Cardiac septum (tissue), 1 donor: ENCODE results near the gene SMG6. TPM values are rescaled to one million over a fixed set of nuclear protein-coding genes. Genes with fewer than 3 reads are reported as not detected.
"Not testable (repeated sequence)": the region's sequence is repeated elsewhere in the genome, so short reads cannot be mapped to it uniquely, and the experiment has no call there.

Experiments
- DNase-seq: peaks from one replicate; pipeline ENCODE4 v3.0.0-alpha.2; 2020; ENCODE audit warnings: low spot score
- intact Hi-C: fragments of 100-400 bp; cut with DNase I; formaldehyde crosslinking; loops from one replicate; pipeline ENCODE4 v1.14.0; 2022
- microRNA-seq: library from miRNA; unstranded; fragments of <30 nt; microRNA quantifications from one replicate; pipeline ENCODE4 v1.2.0, GENCODE V29; 2020
- total RNA-seq: library from RNA; stranded (reverse); fragmentation: NEBNext Ultra II Directional; extraction: Animal tissue kit (Norgen Biotek cat#: 25700); gene quantifications from one replicate; pipeline ENCODE4 v1.2.1, GENCODE V29; 2021
- donor health status: DM: no; HTN: no; CAD: no.

Gene SMG6
- total RNA-seq, 1 donor from 2014 or later: 19.7 TPM

DNA sequence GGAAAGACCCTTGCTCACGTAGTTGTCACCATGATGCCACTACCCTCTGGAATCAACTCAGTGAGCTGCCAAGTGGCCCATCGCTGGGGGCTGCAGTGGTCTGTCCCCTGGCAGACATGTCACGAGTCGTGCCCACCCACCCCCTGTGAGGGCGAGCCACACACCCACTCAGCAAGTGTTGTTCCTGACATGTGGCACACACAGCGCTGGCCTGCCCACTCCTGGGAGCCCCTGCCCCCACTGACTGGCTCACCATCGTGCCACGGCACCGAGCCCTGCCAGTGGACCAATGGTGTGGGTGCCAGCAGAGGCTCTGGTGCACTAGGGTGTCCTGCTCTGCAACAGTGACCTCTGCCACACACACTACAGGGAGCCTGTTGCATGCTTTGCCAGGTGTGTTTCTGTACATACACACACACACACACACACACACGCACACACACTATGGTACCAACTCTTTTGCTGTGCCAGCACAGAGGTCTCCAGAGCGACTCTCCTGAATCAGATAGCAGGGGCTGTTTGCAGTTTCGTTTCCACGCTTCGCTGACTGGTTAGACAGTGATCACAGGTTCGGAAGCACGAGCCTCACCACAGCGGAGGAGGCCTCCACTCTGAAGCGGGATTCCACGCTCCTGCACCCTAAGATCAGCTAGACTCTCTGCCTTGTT is 286.2 kb downstream of the SMG6 start:
- no peak for DNase-seq
- intact Hi-C loops: no loop called here

DNA sequence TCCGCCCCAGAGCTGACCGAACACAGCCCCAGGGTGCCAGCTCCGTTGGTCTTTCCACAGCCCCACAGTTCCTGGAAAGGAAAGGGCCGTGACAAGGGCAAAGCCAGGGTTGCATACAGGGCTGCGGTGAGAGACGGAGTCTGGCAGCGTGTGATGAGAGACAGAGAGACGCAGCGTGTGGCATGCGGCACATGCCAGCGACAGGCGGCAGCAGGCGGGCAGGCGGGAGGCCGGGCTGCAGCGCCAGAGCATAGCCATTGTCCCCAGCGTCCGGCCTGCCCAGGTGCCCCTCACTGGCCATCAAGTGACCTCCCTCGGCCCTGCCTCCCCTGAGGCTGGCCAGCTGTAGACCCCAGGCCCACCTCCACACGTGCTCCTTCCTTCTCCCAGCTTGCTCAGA is 287.1 kb downstream of the SMG6 start:
- no peak for DNase-seq
- intact Hi-C loops: no loop called here

DNA sequence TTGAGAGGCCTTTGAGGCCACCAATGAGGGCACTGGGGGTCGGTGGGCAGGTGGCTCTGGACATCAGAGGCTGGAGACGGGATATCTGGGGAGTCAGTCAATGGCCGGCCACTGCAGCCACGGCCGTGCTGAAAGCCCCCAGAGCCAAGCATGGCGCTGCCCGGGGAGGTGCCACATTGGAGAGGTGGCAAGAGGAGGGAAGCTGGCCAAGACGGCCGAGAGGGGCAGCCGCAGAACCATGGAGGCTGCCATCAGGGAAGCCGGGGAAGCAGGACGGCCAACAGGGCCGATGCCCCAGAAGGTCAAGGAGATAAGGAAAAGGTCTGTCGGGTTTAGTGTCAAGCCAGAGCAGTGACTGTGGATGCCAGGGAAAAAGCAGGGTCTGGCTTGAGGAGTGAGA is 288.3 kb downstream of the SMG6 start:
- intact Hi-C loops: no loop called here
- no peak for DNase-seq

DNA sequence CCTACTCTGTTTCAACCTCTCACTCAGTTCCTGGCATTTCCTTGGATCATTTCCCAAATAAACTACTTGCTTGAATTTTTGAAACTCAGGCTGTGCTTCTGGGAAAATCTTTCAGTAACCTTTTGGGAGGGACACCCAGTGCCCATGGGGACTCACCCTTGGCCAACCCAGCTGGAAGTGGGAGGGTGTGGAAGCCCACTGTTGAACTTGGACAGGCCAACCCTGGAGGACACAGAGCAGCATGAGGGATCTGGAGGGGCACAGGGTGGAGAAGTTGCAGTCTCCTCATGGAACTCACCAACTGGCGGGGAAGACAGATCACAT is 289.6 kb downstream of the SMG6 start:
- no peak for DNase-seq

DNA sequence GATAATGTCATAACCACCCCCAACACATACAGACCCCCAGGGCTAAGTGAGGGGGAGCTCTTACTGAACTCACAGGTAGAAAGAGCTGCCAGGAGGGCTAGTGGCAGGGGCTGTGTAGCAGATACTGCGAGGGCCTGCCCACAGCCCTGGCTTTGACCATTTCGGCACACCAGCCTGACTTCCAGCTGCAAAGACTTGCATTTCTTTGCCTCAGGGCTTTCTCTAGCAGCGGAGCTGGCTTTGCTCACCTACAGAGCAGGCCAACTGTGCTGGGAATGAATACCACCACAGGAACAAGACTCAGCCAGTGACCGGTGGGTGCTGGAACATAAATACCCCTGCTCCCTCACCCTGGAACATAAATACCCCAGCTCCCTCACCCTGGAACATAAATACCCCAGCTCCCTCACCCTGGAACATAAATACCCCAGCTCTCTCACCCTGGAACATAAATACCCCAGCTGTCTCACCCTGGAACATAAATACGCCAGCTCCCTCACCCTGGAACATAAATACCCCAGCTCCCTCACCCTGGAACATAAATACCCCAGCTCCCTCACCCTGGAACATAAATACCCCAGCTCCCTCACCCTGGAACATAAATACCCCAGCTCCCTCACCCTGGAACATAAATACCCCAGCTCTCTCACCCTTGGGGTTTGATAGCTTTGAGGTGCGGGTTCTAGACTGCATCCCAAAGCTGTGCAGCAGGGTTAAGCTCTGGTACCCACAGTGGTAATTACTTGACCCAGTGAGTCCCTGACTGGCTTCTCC is 290.2 kb downstream of the SMG6 start:
- DNase-seq, intact Hi-C loops: not testable (repeated sequence)

More for the DNA sequence above, 289.6 kb downstream of the SMG6 start:
- intact Hi-C loops: no loop called here

DNA sequence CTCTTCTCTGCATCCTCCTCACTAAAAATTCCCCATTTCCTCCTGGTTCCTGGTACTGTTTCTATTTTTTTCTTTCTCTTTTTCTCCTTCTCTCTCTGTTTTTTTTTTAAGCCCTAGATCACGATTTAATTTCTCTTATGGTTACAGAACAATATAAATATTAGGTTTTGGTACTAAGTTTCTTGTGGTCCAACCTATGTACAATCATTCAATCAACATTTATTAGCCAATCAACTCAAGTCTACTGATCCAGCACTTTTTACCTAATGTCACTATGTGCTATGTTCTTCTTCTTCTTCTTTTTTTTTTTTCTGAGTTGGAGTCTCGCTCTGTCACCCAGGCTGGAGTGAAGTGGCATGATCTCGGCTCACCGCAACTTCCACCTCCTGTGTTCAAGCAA is 291.1 kb downstream of the SMG6 start:
- intact Hi-C loops: no loop called here
- no peak for DNase-seq

DNA sequence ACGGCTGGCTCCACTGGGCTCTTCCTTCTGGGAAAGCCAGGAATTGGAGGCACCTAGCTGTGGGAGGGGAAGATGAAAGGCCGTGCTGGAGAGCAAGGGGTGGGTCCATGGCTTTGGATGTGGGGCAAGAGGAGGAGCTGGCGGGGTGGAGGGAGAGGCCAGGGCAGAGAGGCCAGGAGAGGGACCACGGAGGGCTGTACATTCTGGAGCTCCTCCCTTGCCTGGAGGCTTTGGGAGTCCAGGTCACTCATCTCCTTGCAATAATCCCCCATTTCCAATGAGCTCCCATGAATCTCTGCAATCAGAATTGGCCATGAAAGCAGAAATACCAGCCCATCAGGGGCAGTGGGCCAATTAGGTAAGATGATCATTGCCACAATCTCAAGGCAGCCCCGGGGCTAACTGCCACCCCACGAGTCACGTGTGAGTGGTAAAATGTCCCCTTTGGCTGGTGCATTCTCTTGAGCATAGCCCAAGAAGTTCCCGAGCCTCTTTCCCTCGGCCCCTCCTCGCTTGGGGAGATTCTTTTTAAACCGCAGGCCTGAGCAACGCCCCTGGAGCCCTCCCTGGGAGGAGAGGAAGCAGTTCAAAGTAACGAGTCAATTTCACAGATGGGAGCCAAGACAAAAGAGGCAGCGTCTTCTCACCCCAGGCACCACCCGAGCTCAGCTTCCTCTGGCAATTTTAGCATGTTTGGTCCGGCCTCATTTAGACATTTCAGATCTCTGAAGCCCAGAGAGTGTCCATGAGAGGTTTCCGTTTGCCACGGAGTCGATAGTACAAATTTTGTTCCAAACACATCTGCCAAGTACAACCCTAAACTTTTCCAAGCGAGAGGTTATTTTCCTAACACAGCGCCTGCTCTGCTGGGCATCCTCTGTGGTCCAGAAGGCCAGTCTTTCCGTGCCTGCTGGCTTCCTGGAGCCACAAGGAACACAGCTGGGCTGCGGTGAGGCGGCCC is 291.9 kb downstream of the SMG6 start:
- no peak for DNase-seq

More for the DNA sequence above, 291.9 kb downstream of the SMG6 start:
- intact Hi-C loops: no loop called here

Small RNAs within 50 kb of the gene (microRNA-seq; reads per million reads assigned to microRNA genes)
- gene MIR132: 459 reads per million, percentile 79 among the genes with 10 or more reads in this experiment
- gene MIR212: 33.8 reads per million, percentile 45 among the genes with 10 or more reads in this experiment

Other genes starting within 250 kb of the SMG6 start
- gene HIC1, start 248.7 kb downstream of the SMG6 start, total RNA-seq: 15.0 TPM
- gene SRR, start 165 bp upstream of the SMG6 start, total RNA-seq: 9.3 TPM
- 23.0 TPM for gene TSR1, start 32.7 kb upstream of the SMG6 start, total RNA-seq
- gene SGSM2, start 33.7 kb upstream of the SMG6 start, total RNA-seq: 35.5 TPM
- gene MNT, start 97.3 kb upstream of the SMG6 start, total RNA-seq: 12.9 TPM
- 25.8 TPM for gene METTL16, start 208.1 kb upstream of the SMG6 start, total RNA-seq